Measurements from ENCODE around the gene MOXD1. TPM values are rescaled to one million over a fixed set of nuclear protein-coding genes. Genes with fewer than 3 reads are reported as not detected.

Gene MOXD1
- total and polyA plus RNA-seq, 4 donors = 4.5 to 37.5 (median 17.7) TPM

- Histone ChIP-seq H3K27me3 (ENCODE audit: control insufficient read depth in 3 of 3, insufficient read depth in 3 of 3, low read length in 2 of 3) (no peaks in the 10 kb centered on the region), H3K4me1 (ENCODE audit: control insufficient read depth in 5 of 5, insufficient read depth in 5 of 5, low read length in 5 of 5) (no peaks in the 10 kb centered on the region), H3K36me3 (ENCODE audit: control insufficient read depth in 4 of 4, insufficient read depth in 4 of 4, low read length in 4 of 4) (peaks cover 0 to 4% (median 0%) of the 10 kb centered on the region in 4 donors), H3K9me3 (ENCODE audit: control insufficient read depth in 4 of 4, insufficient read depth in 3 of 4, low read length in 3 of 4) (peaks cover 0 to 4% (median 2%) of the 10 kb centered on the region in 4 donors), H3K9ac (ENCODE audit: insufficient read depth in 1 of 2, low read length in 2 of 2) (no peak overlapping the region), H3K4me3 (no peak overlapping the region), H3K27ac (ENCODE audit: low read depth in 1 of 2, low read length in 1 of 2) (no peak overlapping the region)
- 93 to 95% methylated on average over 3 of the region's 3 CpGs for WGBS, 2 donors
- DNase-seq (no peak), ATAC-seq (ENCODE audit: insufficient read depth, low FRiP score) (no peak)
- no peak for TF ChIP-seq CTCF (IDR thresholded peaks at IDR 0.05; ENCODE audit: control extremely low read depth, extremely low read depth)
Observed at GRCh38 chr6:132341646-132342045, 59.6 kb downstream of the MOXD1 start.

- WGBS, 2 donors = 43 to 74% methylated on average over 4 of the region's 4 CpGs
- Histone ChIP-seq H3K9me3 (ENCODE audit: control insufficient read depth in 4 of 4, insufficient read depth in 3 of 4, low read length in 3 of 4) (peaks cover 0 to 2% (median 0%) of the 10 kb centered on the region in 4 donors), H3K9ac (ENCODE audit: insufficient read depth in 1 of 2, low read length in 2 of 2) (no peak overlapping the region), H3K4me1 (ENCODE audit: control insufficient read depth in 5 of 5, insufficient read depth in 5 of 5, low read length in 5 of 5) (no peaks in the 10 kb centered on the region), H3K27me3 (ENCODE audit: control insufficient read depth in 3 of 3, insufficient read depth in 3 of 3, low read length in 2 of 3) (no peaks in the 10 kb centered on the region), H3K36me3 (ENCODE audit: control insufficient read depth in 4 of 4, insufficient read depth in 4 of 4, low read length in 4 of 4) (no peaks in the 10 kb centered on the region), H3K27ac (ENCODE audit: low read depth in 1 of 2, low read length in 1 of 2) (no peak overlapping the region), H3K4me3 (no peak overlapping the region)
- DNase-seq = no peak
- no peak for ATAC-seq (ENCODE audit: insufficient read depth, low FRiP score)
- no peak for TF ChIP-seq CTCF (IDR thresholded peaks at IDR 0.05; ENCODE audit: control extremely low read depth, extremely low read depth)
Observed at GRCh38 chr6:132334521-132334885, 66.8 kb downstream of the MOXD1 start.

DNA sequence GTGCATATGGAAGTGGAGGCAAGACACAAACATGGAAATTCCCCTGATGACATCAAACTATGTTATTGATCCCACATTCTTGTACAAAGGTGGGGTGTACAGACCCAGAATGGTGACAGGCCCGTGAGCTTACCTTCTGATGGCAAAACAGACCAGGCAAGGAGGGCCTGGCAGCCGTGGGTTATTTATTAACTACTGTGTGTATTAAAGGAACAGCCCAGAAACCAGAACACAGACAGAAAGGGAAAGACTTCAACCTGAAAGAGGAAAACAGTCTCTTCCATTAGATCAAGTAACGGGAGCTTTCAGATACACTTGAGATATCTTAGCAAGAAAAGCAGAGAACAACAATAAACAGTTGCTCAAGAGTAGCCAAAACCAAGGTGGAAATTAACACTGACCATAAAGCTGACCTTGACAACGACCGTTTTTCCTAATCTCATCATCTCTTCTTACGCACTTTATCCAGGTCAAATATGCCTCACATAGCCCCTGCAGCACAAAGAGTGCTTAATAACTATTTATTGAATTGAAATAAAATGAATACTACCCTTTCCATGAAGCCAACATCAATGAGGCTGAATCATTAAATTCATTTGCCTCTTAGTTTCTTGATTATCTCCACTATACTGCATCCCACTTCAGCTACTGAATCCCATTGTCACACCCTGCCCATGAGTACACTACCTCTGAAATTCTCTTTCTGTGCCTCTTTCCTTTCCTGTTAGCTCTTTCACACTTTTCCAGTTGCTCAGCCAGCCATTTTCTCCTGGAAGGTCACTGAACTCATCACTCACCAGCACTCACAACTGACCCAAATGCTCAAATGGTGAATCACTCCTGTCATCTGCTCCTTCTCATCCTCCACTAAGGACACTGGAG is 67.4 kb downstream of the MOXD1 start:
- Histone ChIP-seq H3K27me3 (ENCODE audit: control insufficient read depth in 3 of 3, insufficient read depth in 3 of 3, low read length in 2 of 3) (no peaks in the 10 kb centered on the region), H3K36me3 (ENCODE audit: control insufficient read depth in 4 of 4, insufficient read depth in 4 of 4, low read length in 4 of 4) (peaks cover 0 to 2% (median 0%) of the 10 kb centered on the region in 4 donors), H3K4me1 (ENCODE audit: control insufficient read depth in 5 of 5, insufficient read depth in 5 of 5, low read length in 5 of 5) (no peaks in the 10 kb centered on the region), H3K9ac (ENCODE audit: insufficient read depth in 1 of 2, low read length in 2 of 2) (no peak overlapping the region), H3K9me3 (ENCODE audit: control insufficient read depth in 4 of 4, insufficient read depth in 3 of 4, low read length in 3 of 4) (peaks cover 0 to 2% (median 0%) of the 10 kb centered on the region in 4 donors), H3K4me3 (no peak overlapping the region), H3K27ac (ENCODE audit: low read depth in 1 of 2, low read length in 1 of 2) (no peak overlapping the region)
- no peak for TF ChIP-seq CTCF (IDR thresholded peaks at IDR 0.05; ENCODE audit: control extremely low read depth, extremely low read depth)
- ATAC-seq (ENCODE audit: insufficient read depth, low FRiP score) (no peak), DNase-seq (peak in 1 of 3 donors; percentile 25)
- 59 to 78% methylated on average over 6 of the region's 6 CpGs for WGBS, 2 donors

All from lung (tissue), 12 donors.